Measurements from ENCODE around the gene SCUBE2. TPM values are rescaled to one million over a fixed set of nuclear protein-coding genes. Genes with fewer than 3 reads are reported as not detected.

SCUBE2 gene
- total RNA-seq, 1 donor from 2014 or later: 2.5 TPM

GRCh38 chr11:8971196-8971923, 120.0 kb downstream of the SCUBE2 start:
- H3K27ac Mint-ChIP-seq (ENCODE audit: unreplicated experiment): no peak overlapping the region
- peaks cover 2% of the 10 kb centered on the region for H3K36me3 Mint-ChIP-seq (ENCODE audit: unreplicated experiment)
- no peak for TF ChIP-seq CTCF (IDR thresholded peaks at IDR 0.05; ENCODE audit: partially characterized antibody, unreplicated experiment)
- H3K4me1 Mint-ChIP-seq (ENCODE audit: low read depth, unreplicated experiment): no peaks in the 10 kb centered on the region
- H3K27me3 Mint-ChIP-seq (ENCODE audit: unreplicated experiment): no peaks in the 10 kb centered on the region
- peaks cover 1% of the 10 kb centered on the region for H3K9me3 Mint-ChIP-seq (ENCODE audit: unreplicated experiment)
- no peak for DNase-seq
- H3K4me3 Mint-ChIP-seq (ENCODE audit: unreplicated experiment): no peak overlapping the region

Small RNA genes within 50 kb of the gene (microRNA-seq; reads per million reads assigned to microRNA genes)
- gene MIR5691 (ENCODE audit: unreplicated experiment): not detected

Other genes with a start within 250 kb of the SCUBE2 start
- 25.7 TPM for gene AKIP1, start 180.4 kb downstream of the SCUBE2 start, total RNA-seq (ENCODE audit: unreplicated experiment)
- not detected for gene C11orf16, start 158.7 kb downstream of the SCUBE2 start, total RNA-seq (ENCODE audit: unreplicated experiment)
- gene ASCL3, start 148.6 kb downstream of the SCUBE2 start, total RNA-seq (ENCODE audit: unreplicated experiment): not detected
- 31.3 TPM for gene TMEM9B, start 127.2 kb downstream of the SCUBE2 start, total RNA-seq (ENCODE audit: unreplicated experiment)
- gene NRIP3, start 87.6 kb downstream of the SCUBE2 start, total RNA-seq (ENCODE audit: unreplicated experiment): 2.7 TPM
- 155 TPM for gene DENND5A, start 173.8 kb upstream of the SCUBE2 start, total RNA-seq (ENCODE audit: unreplicated experiment)
- gene TMEM41B, start 223.0 kb upstream of the SCUBE2 start, total RNA-seq (ENCODE audit: unreplicated experiment): 43.6 TPM